ENCODE measurements around the gene PPT1.

DNA sequence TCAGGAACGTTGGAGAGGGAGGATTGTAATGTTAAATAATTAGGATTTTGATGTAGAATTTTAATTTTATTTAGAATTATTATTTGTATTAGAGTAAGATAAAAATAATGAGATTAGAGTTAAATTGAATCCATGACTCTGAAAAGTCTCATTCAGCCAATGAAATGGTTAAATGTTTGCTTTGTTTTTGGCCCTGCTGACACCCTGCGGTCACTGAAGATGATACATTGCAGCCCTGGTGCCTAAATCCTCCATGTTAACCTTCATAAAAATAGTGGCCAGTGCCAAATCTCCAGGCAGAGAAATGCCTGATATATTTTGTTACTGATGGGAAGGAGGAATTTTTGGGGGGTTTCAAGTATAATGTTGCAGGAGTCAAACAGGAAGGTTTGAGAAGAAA lies 36.8 kb upstream of the PPT1 start:
- TF ChIP-seq, protein P1, sequence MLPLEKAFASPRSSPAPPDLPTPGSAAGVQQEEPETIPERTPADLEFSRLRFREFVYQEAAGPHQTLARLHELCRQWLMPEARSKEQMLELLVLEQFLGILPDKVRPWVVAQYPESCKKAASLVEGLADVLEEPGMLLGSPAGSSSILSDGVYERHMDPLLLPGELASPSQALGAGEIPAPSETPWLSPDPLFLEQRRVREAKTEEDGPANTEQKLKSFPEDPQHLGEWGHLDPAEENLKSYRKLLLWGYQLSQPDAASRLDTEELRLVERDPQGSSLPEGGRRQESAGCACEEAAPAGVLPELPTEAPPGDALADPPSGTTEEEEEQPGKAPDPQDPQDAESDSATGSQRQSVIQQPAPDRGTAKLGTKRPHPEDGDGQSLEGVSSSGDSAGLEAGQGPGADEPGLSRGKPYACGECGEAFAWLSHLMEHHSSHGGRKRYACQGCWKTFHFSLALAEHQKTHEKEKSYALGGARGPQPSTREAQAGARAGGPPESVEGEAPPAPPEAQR (CRISPR knock-in tag; IDR thresholded peaks at IDR 0.05), result no peak
- TF ChIP-seq TCF7 (CRISPR knock-in tag; IDR thresholded peaks at IDR 0.05; ENCODE audit: low read depth), result no peak
- TF ChIP-seq, protein P2, sequence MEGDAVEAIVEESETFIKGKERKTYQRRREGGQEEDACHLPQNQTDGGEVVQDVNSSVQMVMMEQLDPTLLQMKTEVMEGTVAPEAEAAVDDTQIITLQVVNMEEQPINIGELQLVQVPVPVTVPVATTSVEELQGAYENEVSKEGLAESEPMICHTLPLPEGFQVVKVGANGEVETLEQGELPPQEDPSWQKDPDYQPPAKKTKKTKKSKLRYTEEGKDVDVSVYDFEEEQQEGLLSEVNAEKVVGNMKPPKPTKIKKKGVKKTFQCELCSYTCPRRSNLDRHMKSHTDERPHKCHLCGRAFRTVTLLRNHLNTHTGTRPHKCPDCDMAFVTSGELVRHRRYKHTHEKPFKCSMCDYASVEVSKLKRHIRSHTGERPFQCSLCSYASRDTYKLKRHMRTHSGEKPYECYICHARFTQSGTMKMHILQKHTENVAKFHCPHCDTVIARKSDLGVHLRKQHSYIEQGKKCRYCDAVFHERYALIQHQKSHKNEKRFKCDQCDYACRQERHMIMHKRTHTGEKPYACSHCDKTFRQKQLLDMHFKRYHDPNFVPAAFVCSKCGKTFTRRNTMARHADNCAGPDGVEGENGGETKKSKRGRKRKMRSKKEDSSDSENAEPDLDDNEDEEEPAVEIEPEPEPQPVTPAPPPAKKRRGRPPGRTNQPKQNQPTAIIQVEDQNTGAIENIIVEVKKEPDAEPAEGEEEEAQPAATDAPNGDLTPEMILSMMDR (IDR thresholded peaks at IDR 0.05), result no peak
- TF ChIP-seq, protein P3, sequence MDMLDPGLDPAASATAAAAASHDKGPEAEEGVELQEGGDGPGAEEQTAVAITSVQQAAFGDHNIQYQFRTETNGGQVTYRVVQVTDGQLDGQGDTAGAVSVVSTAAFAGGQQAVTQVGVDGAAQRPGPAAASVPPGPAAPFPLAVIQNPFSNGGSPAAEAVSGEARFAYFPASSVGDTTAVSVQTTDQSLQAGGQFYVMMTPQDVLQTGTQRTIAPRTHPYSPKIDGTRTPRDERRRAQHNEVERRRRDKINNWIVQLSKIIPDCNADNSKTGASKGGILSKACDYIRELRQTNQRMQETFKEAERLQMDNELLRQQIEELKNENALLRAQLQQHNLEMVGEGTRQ (CRISPR knock-in tag; IDR thresholded peaks at IDR 0.05), result no peak
